HPDE6-E6E7 (cell line): ENCODE measurements around the gene SNX10.

Source experiments
- DNase-seq: peaks from one replicate; pipeline ENCODE4 v3.0.0; 2011; ENCODE audit warnings: missing footprints; ENCODE audit errors: extremely low spot score

SNX10 gene

DNA sequence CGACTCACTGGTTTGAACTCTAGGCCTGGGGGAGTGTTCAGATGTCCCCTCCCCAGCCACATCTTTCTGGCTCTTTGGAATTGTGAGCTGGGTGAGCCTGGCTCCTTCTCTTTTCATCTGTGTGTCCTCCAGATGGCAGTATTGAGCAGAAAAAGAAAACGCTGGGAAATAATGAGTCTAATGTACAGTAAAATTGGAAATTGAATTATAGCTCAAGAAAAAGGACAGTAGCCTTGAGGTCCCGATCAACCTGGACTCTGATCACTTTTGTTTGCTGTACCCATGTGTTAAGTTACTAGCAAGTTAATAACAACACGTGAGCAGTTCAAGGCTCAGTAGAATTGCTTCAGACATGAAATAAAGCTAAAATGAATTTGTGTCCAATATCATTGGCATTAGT is 77.9 kb downstream of the SNX10 start:
- DNase-seq, result peak; percentile 54

DNA sequence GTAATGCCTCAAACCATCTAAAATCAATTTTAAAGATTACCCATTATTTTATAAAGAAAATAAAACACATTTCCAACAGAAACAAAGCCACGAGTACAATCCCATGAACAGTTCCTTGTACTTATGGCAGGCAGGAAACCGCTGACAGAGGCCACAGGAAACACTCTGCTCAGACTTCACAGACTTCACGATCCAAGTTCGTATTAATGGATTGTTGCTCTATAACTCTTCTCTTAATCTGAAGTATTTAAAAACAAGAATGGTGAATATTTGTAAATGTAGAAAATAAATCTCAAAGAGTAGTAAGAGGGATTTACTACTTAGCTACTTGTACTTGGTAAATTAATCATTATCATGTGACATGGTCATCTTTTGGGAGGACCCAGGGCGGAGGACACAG is 78.3 kb downstream of the SNX10 start:
- no peak for DNase-seq

DNA sequence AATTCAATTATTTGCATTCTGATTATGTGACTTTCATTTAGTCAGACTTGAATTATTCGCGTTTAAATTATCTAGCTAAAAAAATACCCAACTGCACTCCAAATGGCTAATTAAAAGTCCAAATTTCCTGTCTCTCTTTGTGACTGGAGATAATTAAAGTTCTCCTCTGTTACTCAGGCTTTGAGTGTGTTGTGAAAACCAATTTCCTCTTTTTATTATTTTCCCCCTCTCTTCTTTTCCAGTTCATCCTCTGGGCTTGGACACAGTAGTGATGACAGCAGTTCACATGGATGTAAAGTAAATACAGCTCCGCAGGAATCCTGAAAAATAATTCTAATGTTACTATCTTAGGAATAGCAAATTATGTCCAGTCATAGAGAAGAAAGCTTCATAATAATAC is 80.6 kb downstream of the SNX10 start:
- no peak for DNase-seq

DNA sequence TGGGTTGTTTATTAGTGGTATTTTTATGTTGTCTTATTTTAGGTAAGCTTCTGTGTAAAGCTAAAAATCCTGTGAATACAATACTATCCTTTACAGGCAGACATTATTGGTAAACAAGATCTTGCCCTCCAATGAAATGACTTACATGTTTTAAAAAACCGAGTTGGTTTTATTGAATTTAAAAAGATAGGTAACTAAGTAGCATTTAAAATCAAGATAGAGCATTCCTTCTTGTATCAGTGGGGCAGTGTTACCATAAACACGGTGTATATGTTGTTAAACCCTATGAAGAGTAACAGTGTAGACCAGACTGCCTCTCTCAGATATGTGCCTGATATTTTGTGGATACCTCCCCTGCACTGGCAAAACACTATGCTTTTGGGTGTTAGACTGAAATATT is 81.0 kb downstream of the SNX10 start:
- no peak for DNase-seq

DNA sequence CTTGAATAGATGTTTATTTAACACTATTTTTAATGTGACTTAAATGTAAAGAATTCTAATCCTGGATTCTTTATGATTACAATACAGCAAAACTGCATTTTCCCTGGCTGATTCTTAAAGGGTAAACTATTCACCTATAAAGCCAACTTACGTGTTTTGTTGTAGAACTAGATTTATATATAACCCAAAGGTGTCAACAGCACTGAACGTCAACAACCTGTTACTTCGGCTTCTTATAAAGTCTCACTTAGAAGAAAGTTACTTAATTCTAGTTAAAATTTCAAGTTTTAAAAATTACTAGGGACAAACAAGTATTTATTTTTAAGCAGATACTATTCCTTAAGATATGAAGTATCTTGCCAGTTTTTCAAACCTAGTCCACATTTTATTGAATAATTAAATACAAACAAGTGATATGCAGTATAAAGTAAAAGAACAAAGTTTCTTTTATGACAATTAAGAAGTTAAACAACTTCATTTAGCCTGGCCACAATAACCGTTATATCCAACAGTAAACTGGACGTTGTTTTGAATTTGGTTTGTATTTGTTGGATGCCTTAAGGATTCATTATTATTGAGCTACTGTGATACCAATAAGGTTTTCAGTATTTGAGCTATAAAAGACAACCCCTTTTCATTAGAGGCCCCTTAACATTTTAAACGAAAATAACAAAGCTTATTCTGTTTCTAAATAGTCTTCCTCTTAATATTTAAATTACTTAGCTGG is 83.1 kb downstream of the SNX10 start:
- DNase-seq, result no peak

DNA sequence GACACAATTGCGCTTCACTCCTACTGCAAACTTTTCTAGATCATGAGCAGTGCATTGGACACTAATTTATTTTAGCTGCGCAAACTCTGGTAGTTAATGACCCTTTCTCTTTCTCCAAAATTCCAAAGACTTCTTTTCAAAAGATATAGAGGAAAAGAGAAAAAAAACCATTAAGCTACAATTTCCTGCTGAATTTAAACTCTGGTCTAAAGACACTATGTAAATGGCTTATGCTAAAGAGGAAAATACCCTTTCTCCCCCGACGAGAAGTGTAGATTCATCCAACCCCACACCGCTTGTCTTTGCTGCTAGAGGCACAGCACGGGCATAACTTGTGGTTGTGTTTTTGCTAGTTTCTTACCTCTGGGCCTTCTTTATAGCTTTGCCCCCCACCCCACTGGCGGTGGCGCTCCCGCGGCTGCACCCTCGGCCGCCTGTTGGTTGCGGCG is 84.1 kb downstream of the SNX10 start:
- no peak for DNase-seq

DNA sequence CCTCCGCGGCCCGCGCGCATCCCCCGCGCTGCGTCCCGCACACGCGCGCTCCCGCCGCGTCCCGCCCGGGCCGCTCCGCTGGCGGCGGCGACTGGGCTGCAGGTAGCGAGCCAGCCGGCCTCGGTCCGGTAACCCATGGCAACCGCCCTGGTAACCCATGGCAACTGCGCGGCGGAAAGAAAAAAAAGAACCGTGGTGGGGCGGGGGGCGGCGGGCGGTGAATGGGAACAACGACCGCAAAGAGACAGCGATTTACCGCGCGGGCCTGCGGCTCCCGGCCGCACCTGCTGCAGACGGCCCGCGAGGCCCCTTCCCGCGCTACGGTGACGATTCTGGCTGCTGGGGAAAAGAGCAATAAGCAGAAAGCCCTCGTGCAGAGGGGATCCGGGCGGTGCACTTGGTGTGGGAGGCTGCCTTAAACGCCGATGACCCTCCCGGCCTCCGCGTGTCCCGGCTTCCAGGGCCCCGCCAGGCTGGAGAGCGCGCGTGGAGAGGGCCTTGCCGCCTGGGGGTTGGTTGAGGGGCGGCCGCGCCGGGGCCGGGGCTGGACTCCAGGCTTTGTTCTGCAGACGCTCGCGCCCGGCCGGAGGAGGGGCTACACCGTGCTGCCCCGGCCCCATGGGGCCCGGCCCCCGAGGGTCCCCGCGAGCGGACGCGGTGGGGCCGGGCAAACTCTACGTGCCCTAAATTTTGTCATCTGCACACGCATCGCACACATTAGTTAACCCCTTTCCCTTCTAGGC is 84.7 kb downstream of the SNX10 start:
- no peak for DNase-seq

DNA sequence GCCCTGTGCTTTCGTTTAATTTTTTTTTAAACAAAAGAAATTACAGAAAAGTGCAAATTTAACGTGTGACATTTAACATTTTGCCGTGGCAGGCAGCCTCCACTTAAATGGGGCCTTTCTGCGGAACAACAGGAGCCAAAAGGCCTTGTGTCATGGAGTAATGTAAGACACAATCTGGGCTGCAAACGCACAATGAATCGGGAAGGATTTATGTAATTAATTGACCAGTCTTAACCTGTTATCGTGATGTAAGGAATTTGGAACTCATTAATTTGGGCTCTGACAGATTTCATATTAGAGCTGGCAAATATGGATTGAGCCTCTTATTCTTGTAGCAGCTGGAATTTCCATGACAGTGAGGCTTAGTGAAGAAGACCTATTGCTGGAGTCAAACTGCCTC is 86.4 kb downstream of the SNX10 start:
- no peak for DNase-seq

DNA sequence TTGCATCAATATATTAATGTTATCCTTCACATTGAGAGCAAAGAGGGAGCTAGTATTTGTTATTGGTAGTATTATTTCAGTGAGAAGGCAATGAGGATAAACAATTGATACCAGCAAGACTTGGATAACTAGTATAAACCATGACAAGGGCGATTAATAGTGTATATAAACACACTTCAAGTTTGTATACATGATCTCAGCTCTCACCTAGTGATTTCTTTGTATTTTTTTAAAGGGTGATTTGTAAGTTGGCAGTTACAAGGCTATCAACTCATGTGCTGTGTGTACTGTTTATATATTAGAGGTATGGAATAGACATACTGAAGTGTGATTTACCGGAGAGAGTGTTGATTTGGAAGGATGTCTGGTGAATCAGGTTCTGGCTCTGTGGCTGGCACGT is 88.0 kb downstream of the SNX10 start:
- no peak for DNase-seq

DNA sequence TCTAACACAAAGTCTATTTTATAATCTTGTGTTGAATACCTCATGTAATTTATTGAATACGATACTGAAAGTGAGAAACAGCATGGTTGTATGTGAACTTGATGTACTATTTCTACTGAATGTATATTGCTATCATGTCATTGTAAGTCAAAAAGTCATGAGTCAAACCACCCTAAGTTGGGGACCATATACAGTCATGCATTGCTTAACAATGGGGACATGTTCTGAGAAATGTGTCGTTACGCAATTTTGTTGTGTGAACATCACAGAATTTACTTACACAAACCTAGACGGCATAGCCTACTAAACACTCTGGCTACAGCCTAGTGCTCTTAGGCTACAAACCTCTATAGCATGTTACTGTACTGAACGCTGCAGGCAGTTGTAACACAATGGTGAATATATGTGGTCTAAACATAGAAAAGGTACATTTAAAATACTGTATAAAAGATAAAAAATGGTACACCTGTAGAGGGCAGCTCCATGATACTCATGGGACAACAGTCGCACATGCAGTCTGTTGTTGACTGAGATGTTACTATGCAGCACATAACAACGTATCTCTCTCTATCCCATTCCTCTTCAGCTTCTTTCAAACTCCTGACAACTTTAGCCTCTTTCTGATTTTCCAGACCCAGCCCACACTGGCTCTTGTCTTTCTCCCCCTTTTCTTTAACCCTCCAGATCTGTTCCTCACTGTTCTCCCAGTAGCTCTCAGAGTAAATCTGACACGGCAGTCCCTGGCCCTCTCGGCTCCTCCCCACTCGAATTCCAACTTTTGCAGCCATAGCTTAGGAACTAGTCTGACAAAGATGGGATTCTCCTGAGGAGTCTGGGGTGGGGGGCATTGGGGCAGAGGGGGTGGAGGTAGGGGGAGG is 90.1 kb downstream of the SNX10 start:
- no peak for DNase-seq

DNA sequence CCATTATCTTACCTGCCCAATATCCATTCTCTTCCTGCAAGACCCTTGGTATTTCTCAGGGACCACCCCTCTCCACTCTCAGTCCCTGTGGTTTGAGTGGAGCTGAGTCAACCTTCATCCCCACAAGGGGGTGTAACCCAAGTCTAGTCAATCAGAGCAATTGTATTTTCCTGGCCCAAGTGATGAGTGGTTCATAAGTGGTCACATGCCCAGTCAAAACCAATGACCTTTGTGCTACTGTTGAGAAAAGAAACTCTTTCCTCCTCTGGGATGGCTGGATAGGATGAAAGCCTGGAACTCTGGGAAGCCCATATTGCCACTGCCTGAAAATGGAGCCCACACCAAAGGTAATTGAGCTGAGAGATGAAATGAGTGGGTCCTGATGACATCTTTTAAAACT is 93.6 kb downstream of the SNX10 start:
- no peak for DNase-seq

DNA sequence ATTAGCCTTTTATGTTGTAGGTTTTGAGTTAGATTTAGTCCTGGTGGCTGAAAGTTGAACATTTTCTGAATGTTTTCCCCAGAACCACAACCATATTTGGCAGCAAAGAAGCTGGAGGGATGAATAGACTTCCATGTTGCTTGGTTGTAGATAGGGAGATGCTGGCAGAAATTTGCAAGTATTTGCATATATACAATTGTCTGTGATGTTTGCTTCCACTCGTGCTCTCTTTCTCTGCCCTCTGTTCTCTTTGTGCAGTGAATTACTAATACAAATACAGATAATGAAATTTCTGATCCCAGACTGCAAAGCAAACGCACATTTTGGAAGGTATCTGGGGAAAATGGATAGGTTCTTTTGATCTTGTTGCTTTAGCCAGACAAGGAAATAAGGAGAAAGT is 96.1 kb downstream of the SNX10 start:
- no peak for DNase-seq

DNA sequence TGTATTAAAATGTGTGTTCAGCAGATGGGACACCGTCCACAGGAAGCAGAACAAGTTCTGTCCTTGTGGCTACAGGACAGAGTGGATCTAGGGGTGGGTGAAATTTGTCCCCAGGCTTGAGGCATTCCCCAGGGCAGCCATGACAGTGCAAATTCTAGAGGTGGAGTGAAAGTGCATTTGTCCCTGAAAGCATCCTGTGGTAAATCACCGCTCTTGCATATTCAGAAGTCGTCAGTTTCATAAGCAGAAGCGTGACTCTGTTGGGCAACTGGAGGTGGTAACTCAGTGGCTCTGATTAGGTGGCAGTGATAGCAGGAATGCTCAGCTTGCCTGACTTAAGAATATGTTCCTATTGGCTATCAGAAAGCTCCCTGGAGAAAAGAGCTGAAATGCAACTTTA is 96.6 kb downstream of the SNX10 start:
- no peak for DNase-seq

DNA sequence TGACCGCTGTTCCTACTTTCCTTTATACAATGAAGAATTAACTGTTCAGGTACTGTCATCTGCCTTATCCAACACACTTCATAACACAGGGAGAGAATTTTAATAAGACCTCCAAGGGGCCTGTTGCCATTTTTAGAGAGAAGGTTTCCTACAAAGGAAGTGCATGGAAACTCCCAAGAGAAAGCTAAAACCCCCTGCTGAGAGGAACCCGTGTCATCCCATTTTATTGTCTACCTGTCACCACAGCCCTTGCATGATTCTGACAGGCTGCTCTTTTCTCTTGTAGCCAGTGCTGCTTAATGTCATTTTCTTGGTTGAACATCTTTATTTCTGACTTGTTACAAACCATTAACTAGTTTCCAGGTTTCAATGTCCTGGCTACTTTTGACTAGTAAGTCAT is 98.4 kb downstream of the SNX10 start:
- DNase-seq, result no peak

DNA sequence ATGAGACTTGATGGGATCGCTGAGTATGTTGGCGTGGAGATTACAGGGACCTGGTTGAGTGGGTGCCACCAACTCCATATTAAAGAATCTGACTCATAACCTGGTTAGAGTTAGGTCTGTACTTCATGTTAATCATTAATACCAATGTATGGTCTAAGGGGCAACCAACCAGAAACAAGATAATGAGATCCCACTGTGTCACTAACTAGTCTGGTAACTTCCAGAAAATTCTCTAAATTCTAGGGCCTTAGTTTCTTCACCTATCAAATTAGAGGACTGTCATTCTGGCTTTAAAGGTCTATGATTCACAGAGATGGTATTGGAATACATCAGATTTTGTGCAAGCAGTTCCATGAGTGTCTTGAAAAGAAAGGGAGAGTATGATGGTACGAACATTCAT is 102.2 kb downstream of the SNX10 start:
- no peak for DNase-seq

DNA sequence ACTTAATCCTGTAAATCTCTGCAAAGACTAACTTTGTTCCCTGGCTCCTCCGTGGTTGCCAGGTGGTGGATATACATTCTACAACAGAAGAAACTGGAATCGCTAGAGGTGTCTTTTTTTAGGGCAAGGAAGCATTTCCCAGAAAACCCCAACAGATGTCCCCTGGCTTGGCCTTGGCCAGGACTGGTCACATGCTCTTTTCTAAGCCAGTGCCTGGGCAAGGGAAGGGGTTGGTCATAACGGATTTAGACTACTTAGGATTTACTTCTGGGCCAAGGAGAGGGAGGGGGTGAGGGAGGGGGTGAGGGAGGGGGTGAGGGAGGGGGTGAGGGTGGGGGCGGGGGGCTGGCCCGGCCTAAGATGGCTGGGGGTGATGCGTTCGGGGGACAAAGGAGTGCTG is 105.7 kb downstream of the SNX10 start:
- DNase-seq, result no peak

DNA sequence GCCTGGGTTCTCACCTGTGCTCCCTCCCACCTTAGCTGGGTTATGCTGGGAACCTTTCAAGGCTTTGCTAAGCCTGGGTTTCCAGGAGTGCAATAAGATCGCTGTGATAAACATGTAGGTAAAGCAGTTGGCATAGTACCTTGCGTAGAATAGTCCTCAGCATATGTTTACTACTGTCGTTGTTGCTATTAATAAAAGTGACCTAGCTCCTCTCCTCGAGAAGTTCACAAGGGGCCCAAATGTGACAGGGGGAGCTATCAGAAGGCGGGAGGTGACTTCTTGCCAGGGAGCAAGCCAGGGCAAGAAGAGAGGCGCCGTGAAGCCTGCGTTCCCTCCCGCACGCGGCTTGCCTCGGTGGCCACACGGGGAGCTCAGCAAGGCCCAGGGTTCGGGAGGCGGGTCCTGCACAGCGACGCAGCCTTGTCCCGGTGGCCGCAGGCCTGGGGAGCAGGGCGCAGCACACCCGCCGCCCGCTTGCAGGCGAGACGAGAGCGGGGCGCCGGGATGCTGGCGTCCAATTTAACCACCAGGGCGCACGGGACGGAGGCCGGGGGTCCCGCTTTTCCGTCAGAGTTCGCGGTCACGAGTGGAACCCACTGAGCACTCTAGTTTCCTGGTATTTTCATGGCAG is 106.2 kb downstream of the SNX10 start:
- no peak for DNase-seq

DNA sequence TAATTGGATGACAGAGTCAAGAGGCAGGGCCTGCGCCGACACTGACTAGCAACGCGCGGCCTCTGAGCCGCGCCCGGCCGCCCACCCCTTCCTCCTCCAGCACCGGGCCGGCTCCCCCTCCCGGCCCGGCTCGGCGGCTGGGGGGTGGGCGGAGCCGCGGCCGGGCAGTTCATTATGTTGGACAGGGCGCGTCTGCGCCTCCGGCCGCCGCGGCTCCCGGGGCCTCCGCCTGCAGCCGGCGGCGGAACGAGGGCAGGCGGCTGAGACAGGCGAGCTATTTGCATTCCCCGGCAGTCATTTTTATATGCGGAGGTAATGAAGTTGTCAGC is 106.7 kb downstream of the SNX10 start:
- peak; percentile 34 for DNase-seq

DNA sequence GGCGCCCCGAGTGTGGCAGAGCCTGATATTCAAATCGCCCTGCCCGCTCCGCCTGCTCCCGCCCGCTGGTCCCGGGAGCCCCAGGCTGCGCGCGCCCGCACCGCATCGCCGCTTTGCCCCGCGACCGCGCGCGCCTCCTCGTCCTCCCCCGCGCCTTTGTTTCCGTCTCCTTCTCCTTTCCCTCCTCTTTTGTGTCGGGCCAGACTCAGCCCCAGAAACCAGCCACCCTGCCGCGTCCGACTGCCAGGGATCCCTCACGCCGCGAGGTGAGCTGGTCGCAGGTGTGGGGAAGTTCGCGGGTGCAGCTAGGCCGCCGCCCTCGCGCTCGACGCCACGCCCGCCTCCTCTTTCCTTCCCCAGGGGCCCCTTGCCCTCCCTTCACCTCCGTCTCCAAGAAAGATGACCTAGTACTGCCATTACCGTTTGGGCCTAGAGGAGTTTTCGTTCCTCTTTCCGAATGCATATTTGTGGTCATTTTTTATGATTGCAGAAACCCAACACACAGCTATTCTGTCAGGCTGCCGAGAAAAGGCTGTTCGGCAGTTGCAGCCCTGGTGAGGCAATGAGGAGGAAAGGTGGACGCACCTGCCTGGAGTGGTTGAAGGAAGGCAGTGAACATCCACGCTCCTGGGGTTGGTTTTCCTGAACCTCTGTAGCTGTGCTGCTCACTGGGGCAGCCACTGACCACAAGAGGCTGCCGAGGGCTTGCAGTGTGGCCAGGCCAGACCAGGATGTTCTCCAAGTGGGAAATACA is 107.3 kb downstream of the SNX10 start:
- no peak for DNase-seq

DNA sequence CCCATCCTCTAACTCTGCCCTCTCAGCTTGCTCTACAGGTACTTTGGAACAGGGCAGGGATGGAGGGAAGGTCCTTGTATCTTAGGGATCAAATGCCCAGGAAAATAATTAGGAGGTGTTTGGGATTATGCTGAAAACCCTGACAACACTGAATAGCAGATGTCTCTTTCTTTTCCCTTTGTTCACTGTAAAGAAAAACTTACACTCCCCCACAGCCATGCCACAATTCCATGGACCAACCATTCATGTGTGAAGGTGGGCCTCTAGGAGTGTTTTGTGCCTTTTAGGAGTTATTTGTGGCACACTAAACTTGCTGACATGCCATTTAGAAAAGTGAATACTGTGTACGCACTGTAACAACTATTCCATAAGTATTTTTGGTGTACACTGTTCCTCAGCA is 108.1 kb downstream of the SNX10 start:
- DNase-seq, result no peak

DNA sequence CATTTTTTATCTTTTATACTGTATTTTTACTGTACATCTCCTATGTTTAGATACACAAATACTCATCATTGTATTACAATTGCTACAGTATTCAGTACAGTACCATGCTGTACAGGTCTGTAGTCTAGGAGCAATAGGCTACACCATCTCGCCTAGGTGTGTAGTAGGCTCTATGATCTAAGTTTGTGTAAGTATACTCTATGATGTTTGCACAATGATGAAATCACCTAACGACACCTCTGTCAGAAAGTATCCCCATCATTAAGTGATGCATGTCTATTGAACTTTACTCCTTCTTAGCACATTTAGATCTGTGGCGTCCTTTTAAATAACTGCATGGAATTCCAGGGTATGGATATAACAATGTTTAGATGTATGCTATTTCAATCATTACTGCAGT is 112.0 kb downstream of the SNX10 start:
- no peak for DNase-seq
